ENCODE data around the gene GAD2.

The GAD2 gene

DNA sequence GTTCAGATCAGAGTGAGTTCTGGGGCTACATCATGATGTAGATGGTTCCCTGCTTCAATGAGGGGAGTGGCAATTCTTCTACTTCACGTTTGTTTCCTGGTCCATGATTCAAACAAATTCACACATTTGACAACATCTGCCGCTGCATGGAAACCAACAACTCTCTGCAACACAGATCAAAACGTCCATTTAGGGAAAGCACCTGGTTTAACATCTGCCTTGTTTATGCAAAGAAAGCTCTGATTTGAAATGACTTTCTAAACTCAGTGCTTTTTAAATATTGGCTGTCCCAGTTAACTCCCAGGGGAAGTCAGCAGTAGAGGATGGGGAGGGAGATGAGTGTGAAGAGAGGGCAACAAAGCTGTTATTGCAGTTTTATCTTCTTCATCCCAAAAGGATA, 93.8 kb downstream of the GAD2 start:
- H3K4me3 ChIP-seq (ENCODE audit: insufficient read depth, low read depth, low read length) = no peak overlapping the region
- H3K9me3 ChIP-seq (ENCODE audit: control insufficient read depth, low read length) = no peaks in the 10 kb centered on the region
- no peak overlapping the region for H3K27ac ChIP-seq (ENCODE audit: insufficient read depth, low read depth, low read length, poor library complexity, severe bottlenecking)
- WGBS, 2 experiments = 79 to 84% methylated on average over 3 of the region's 3 CpGs
- peaks cover 11% of the 10 kb centered on the region for H3K4me1 ChIP-seq (ENCODE audit: control insufficient read depth, insufficient read depth, low read length)
- no peaks in the 10 kb centered on the region for H3K36me3 ChIP-seq (ENCODE audit: control insufficient read depth, insufficient read depth, low read length)
- H3K27me3 ChIP-seq (ENCODE audit: control insufficient read depth, insufficient read depth, low read length, poor library complexity, severe bottlenecking) = no peaks in the 10 kb centered on the region

GRCh38 chr10:26311383-26311940, 94.9 kb downstream of the GAD2 start:
- no peaks in the 10 kb centered on the region for H3K36me3 ChIP-seq (ENCODE audit: control insufficient read depth, insufficient read depth, low read length)
- H3K27me3 ChIP-seq (ENCODE audit: control insufficient read depth, insufficient read depth, low read length, poor library complexity, severe bottlenecking) = no peaks in the 10 kb centered on the region
- H3K4me1 ChIP-seq (ENCODE audit: control insufficient read depth, insufficient read depth, low read length) = peaks cover 11% of the 10 kb centered on the region
- WGBS, 2 experiments = 34 to 36% methylated on average over 6 of the region's 6 CpGs
- no peak overlapping the region for H3K4me3 ChIP-seq (ENCODE audit: insufficient read depth, low read depth, low read length)
- no peak overlapping the region for H3K27ac ChIP-seq (ENCODE audit: insufficient read depth, low read depth, low read length, poor library complexity, severe bottlenecking)
- H3K9me3 ChIP-seq (ENCODE audit: control insufficient read depth, low read length) = no peaks in the 10 kb centered on the region

DNA sequence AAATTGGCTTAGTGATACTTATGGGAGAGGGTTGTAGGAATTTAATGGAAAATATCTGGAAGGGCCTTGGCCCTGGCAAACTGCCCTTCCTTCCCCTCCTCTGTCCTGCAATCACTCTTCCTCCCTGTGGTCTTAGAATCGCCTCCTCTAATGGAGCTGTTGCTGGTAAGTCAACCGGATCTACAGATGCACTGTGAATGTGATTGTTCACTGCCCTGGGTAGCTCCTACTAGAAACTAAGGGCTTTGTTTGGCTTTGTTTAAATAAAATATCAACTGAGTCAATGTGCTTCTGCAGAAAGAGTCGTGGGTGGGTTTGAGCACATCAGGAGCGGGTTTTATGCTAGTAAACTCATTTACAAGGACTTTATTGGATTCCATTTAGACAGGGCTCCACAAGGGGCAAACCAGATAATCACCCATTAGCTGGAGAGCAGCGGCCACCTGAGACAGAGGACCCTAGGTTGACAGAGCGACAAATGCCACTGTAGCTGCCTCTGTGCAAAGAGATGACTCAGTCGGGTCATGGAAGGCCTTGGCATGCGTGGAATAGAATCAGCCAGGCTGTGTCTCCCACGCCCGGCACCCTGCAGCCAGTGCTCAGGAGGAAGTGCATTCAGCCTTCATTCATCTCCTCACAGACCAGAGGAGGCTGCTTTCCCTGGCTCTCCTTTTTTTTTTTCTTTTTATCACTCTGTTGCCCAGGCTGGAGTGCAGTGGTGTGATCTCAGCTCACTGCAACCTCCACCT, 97.9 kb downstream of the GAD2 start:
- WGBS, 2 experiments = 64 to 75% methylated on average over 10 of the region's 10 CpGs
- H3K27ac ChIP-seq (ENCODE audit: insufficient read depth, low read depth, low read length, poor library complexity, severe bottlenecking) = no peak overlapping the region
- H3K9me3 ChIP-seq (ENCODE audit: control insufficient read depth, low read length) = no peaks in the 10 kb centered on the region
- no peak overlapping the region for H3K4me3 ChIP-seq (ENCODE audit: insufficient read depth, low read depth, low read length)
- H3K4me1 ChIP-seq (ENCODE audit: control insufficient read depth, insufficient read depth, low read length) = peaks cover 11% of the 10 kb centered on the region
- H3K27me3 ChIP-seq (ENCODE audit: control insufficient read depth, insufficient read depth, low read length, poor library complexity, severe bottlenecking) = no peaks in the 10 kb centered on the region
- no peaks in the 10 kb centered on the region for H3K36me3 ChIP-seq (ENCODE audit: control insufficient read depth, insufficient read depth, low read length)

DNA sequence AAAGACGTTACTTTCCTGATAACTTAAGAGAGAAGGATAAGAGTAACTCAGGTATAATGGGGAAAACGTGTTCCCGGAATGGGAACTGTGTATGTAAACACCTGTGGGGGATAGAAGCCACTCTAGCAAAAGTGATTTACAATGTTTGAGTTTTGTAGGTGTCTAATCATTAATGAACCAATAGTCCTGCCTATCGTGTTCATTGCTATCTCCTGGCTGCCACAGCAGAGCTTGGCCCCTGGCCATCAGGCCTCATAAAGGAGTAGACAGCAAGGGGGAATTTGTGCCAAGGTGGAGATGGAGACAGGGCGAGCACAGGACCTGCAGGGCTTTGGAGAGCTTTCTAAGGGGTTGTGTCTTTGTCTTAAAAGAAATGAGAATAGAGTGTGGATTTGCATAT, 102.1 kb downstream of the GAD2 start:
- no peaks in the 10 kb centered on the region for H3K36me3 ChIP-seq (ENCODE audit: control insufficient read depth, insufficient read depth, low read length)
- WGBS, 2 experiments = 95 to 96% methylated on average over 5 of the region's 5 CpGs
- H3K9me3 ChIP-seq (ENCODE audit: control insufficient read depth, low read length) = no peaks in the 10 kb centered on the region
- H3K27ac ChIP-seq (ENCODE audit: insufficient read depth, low read depth, low read length, poor library complexity, severe bottlenecking) = no peak overlapping the region
- no peaks in the 10 kb centered on the region for H3K27me3 ChIP-seq (ENCODE audit: control insufficient read depth, insufficient read depth, low read length, poor library complexity, severe bottlenecking)
- H3K4me3 ChIP-seq (ENCODE audit: insufficient read depth, low read depth, low read length) = no peak overlapping the region
- H3K4me1 ChIP-seq (ENCODE audit: control insufficient read depth, insufficient read depth, low read length) = peaks cover 9% of the 10 kb centered on the region

DNA sequence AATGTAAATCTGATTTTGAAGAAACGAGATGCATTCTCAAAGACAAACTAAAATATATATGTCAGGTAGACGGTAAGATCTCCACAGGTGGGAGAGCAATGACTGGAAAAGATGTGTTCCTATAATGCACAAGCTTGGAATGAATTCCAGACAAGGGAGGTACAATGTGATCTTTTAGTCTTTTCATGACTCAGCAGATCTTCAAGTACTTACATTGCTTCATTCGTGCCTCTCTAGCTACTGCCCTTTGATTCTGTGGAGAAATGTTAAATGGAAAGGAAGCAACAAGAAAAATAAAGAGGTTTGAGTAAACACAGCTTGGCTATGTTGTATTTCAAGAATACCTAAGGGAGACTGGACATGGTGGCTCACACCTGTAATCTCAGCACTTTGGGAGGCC, 106.6 kb downstream of the GAD2 start:
- Histone ChIP-seq H3K36me3 (ENCODE audit: control insufficient read depth, insufficient read depth, low read length) (no peaks in the 10 kb centered on the region), H3K27ac (ENCODE audit: insufficient read depth, low read depth, low read length, poor library complexity, severe bottlenecking) (no peak overlapping the region), H3K4me3 (ENCODE audit: insufficient read depth, low read depth, low read length) (no peak overlapping the region), H3K4me1 (ENCODE audit: control insufficient read depth, insufficient read depth, low read length) (no peaks in the 10 kb centered on the region), H3K9me3 (ENCODE audit: control insufficient read depth, low read length) (no peaks in the 10 kb centered on the region), H3K27me3 (ENCODE audit: control insufficient read depth, insufficient read depth, low read length, poor library complexity, severe bottlenecking) (no peaks in the 10 kb centered on the region)
- WGBS, 2 experiments = 95 to 100% methylated on average over 2 to 3 of the region's 3 CpGs

DNA sequence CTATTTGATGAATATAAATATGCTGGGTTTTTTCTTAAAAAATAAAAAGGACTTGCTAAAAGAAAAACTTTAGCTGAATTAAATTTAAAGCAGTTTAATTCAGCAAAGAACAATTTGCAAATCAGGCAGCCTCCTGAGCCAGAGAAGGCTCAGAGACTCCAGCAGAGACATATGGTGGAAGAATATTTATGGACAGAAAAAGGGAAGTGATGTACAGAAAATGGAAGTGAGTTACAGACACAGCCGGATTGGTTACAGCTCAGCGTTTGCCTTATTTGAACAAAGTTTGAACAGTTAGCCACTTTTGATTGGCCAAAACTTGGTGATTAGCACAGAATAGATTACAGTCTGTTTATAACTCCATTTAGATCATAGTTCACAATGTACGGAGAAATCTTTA, 110.3 kb downstream of the GAD2 start:
- no peak overlapping the region for H3K4me3 ChIP-seq (ENCODE audit: insufficient read depth, low read depth, low read length)
- no peak overlapping the region for H3K27ac ChIP-seq (ENCODE audit: insufficient read depth, low read depth, low read length, poor library complexity, severe bottlenecking)
- H3K36me3 ChIP-seq (ENCODE audit: control insufficient read depth, insufficient read depth, low read length) = no peaks in the 10 kb centered on the region
- 91 to 95% methylated on average over 3 of the region's 3 CpGs for WGBS, 2 experiments
- no peaks in the 10 kb centered on the region for H3K4me1 ChIP-seq (ENCODE audit: control insufficient read depth, insufficient read depth, low read length)
- no peaks in the 10 kb centered on the region for H3K9me3 ChIP-seq (ENCODE audit: control insufficient read depth, low read length)
- no peaks in the 10 kb centered on the region for H3K27me3 ChIP-seq (ENCODE audit: control insufficient read depth, insufficient read depth, low read length, poor library complexity, severe bottlenecking)

GRCh38 chr10:26327811-26328210, 111.2 kb downstream of the GAD2 start:
- H3K36me3 ChIP-seq (ENCODE audit: control insufficient read depth, insufficient read depth, low read length) = no peaks in the 10 kb centered on the region
- no peaks in the 10 kb centered on the region for H3K9me3 ChIP-seq (ENCODE audit: control insufficient read depth, low read length)
- no peak overlapping the region for H3K27ac ChIP-seq (ENCODE audit: insufficient read depth, low read depth, low read length, poor library complexity, severe bottlenecking)
- H3K4me1 ChIP-seq (ENCODE audit: control insufficient read depth, insufficient read depth, low read length) = no peaks in the 10 kb centered on the region
- no peak overlapping the region for H3K4me3 ChIP-seq (ENCODE audit: insufficient read depth, low read depth, low read length)
- 89 to 99% methylated on average over 3 to 4 of the region's 4 CpGs for WGBS, 2 experiments
- no peaks in the 10 kb centered on the region for H3K27me3 ChIP-seq (ENCODE audit: control insufficient read depth, insufficient read depth, low read length, poor library complexity, severe bottlenecking)

GRCh38 chr10:26331371-26331770, 114.8 kb downstream of the GAD2 start:
- H3K4me1 ChIP-seq (ENCODE audit: control insufficient read depth, insufficient read depth, low read length) = no peaks in the 10 kb centered on the region
- 81 to 95% methylated on average over 3 of the region's 3 CpGs for WGBS, 2 experiments
- no peaks in the 10 kb centered on the region for H3K27me3 ChIP-seq (ENCODE audit: control insufficient read depth, insufficient read depth, low read length, poor library complexity, severe bottlenecking)
- H3K36me3 ChIP-seq (ENCODE audit: control insufficient read depth, insufficient read depth, low read length) = no peaks in the 10 kb centered on the region
- no peak overlapping the region for H3K27ac ChIP-seq (ENCODE audit: insufficient read depth, low read depth, low read length, poor library complexity, severe bottlenecking)
- no peak overlapping the region for H3K4me3 ChIP-seq (ENCODE audit: insufficient read depth, low read depth, low read length)
- no peaks in the 10 kb centered on the region for H3K9me3 ChIP-seq (ENCODE audit: control insufficient read depth, low read length)

- Histone ChIP-seq H3K9me3 (ENCODE audit: control insufficient read depth, low read length) (no peaks in the 10 kb centered on the region), H3K4me1 (ENCODE audit: control insufficient read depth, insufficient read depth, low read length) (no peaks in the 10 kb centered on the region), H3K27me3 (ENCODE audit: control insufficient read depth, insufficient read depth, low read length, poor library complexity, severe bottlenecking) (no peaks in the 10 kb centered on the region), H3K36me3 (ENCODE audit: control insufficient read depth, insufficient read depth, low read length) (no peaks in the 10 kb centered on the region), H3K4me3 (ENCODE audit: insufficient read depth, low read depth, low read length) (no peak overlapping the region), H3K27ac (ENCODE audit: insufficient read depth, low read depth, low read length, poor library complexity, severe bottlenecking) (no peak overlapping the region)
- WGBS, 2 experiments = 82 to 88% methylated on average over 1 of the region's 4 CpGs
Measured at GRCh38 chr10:26334232-26334931, 117.8 kb downstream of the GAD2 start.

DNA sequence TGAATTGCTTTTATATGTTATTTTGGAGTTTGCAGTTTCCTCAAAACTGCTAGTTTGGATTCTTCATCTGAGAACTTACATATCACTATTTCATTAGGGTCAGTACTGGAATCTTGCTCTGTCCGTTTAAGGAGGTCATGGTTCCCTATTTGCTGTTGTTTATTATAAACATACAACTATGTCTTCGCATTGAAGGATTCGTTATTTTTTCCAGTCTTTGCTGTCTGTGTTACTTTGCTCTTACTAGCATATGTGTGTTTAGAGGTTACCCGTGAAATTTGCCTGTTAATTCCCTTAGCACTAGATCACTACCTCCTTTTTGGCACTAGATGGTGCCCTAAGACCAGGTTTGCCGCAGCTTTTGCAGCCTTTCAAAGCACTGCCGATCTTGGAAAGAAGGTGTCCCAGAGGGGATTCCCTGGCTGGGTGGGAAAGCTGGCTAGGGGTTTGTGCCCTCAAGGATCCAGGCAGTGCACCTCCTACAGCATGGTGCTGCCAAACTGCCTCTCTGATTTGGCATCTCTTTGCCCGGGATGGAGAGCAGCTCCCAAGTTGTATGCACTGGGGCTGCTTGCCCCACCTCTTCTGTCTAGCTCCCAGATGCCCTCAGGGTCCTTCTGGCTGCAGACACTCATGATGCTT, 118.5 kb downstream of the GAD2 start:
- Histone ChIP-seq H3K27me3 (ENCODE audit: control insufficient read depth, insufficient read depth, low read length, poor library complexity, severe bottlenecking) (no peaks in the 10 kb centered on the region), H3K36me3 (ENCODE audit: control insufficient read depth, insufficient read depth, low read length) (no peaks in the 10 kb centered on the region), H3K4me1 (ENCODE audit: control insufficient read depth, insufficient read depth, low read length) (no peaks in the 10 kb centered on the region), H3K9me3 (ENCODE audit: control insufficient read depth, low read length) (no peaks in the 10 kb centered on the region), H3K4me3 (ENCODE audit: insufficient read depth, low read depth, low read length) (no peak overlapping the region), H3K27ac (ENCODE audit: insufficient read depth, low read depth, low read length, poor library complexity, severe bottlenecking) (no peak overlapping the region)
- WGBS, 2 experiments = 11 to 14% methylated on average over 5 to 7 of the region's 7 CpGs
